Measurements from ENCODE around the gene MARS2.
A peak's percentile ranks its signal among the peaks of the same experiment; 100 is the strongest.
"Not testable (repeated sequence)": the region's sequence is repeated elsewhere in the genome, so short reads cannot be mapped to it uniquely, and the experiment has no call there.

The MARS2 gene

DNA sequence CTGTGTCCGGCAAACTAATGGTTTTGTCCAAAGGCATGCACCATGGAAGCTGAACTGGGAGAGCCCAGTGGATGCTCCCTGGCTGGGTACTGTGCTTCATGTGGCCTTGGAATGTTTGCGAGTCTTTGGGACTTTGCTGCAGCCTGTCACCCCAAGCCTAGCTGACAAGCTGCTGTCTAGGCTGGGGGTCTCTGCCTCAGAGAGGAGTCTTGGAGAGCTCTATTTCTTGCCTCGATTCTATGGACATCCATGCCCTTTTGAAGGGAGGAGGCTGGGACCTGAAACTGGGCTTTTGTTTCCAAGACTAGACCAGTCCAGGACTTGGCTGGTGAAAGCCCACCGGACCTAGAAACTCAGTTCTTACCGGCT is 1.7 kb downstream of the MARS2 start:
- peak; percentile 5 for DNase-seq (ENCODE audit: low spot score)

DNA sequence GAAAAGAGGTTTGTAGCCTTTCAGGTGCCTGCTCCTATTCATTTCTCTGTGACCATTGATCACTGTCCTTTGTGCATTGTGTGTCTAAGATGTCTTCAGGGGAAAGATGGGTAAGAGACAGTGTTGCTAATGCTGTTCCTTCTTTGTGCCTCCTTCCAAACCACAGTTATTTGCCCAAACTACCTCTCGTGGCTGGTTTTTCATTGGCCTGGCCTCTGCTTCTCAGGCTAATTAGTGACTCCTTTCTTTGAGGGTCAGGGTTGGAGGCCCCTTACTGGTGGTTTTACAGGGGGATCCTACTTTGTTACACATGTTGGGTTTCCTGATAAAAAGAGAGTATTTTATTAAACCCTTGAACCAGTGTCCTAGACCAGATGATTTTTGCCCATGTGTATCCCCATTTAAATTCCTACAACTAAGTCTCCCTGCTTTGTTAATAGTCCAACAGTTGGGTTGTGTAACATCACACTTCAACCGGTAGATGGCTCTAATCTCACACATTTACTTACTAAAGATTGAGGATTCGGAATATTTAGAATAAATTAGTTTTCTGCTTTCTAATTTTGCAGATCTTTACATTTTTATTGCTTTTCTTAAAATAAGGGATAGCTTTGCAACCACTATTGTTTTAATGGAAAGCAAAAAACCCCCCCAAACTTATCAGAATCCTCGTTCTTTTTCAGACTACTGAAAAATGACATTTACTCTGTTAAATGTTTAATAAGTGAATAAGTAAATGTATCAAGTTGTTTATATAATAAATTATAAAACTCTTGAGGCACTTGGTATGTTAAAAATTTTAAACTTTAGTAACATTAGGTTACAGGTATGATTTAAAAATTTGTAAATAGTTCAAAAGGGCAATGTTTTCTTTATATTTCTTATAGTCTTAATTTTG is 2.4 kb downstream of the MARS2 start:
- peak; percentile 41 for DNase-seq (ENCODE audit: low spot score)

DNA sequence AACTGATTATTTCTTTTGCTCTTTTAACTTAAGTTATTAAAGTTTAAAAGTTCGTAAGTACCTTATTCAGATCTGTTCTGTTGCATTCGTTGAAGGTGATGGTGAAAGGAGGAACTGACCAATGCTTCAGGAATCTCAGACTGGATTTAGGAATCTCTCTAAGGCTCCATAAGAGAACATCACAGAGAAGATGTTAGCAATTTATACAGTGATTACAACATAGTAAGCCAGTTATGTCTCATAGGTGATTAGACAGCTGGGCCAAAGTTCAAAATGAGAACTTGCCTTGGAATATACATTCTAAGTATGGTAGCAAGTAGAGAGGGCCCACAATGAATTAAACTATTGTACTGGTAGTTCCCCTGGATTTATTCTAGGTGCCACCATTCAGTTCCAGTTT is 3.2 kb downstream of the MARS2 start:
- peak; percentile 24 for DNase-seq (ENCODE audit: low spot score)

DNA sequence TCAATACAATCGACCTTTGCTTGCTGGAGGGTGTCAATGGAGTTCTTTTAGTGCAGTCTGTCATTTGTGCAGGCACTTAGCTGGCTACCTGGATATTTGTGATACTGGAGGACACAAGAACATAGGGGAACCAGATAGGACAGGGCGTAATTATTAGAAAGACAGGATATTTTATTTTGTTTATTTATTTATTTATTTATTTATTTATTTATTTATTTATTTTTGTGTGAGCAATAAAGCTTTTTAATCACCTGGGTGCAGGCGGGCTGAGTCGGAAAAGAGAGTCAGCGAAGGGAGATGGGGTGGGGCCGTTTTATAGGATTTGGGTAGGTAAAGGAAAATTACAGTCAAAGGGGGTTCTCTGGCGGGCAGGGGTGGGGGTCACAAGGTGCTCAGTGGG is 4.0 kb downstream of the MARS2 start:
- not testable (repeated sequence) for DNase-seq (ENCODE audit: low spot score)

DNA sequence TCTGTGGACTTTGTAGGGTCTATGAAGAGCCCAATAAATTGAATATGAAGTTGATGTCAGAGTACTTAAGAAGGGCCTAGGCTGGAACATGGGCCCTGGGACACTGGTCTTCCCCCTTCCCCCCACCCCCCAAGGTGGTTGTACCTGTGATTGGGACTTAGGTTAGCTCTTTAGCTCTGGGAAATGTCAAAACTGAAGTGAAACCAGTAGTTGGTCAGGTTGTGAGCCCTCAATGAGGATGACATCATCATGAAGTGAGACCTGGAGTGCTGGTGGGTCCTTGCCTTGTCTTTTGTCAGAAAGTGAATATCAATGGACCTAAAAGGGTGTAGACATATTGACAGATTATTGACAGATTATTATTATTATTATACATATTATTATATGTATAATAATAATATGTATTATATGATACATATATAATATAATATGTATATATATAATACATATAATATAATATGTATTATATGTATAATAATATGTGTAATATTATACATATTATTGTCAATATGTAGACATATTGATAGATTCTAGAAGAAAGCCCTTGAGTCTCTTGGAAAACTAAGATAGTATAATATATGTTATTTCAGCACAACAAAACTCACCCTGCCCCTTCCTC is 5.4 kb downstream of the MARS2 start:
- no peak for DNase-seq (ENCODE audit: low spot score)

DNA sequence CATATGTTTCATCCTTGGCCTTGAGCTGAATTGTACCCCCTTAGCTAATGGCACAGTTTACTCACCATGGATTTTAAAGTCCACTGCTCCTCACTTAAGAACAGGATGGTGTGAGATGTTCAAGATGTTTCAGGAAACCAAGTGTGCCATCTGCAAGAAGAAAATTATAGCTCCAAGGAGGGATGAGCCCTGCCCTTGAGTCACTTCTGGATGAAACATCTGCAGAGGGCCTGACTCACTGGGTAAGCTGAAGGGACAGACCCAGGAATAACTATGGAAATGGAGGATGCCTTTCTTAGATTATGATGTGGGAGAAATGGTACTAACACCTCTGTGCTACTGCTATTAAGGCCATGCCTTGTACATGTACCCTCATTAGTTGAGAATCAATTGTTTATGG is 6.4 kb downstream of the MARS2 start:
- DNase-seq (ENCODE audit: low spot score), result peak; percentile 35

DNA sequence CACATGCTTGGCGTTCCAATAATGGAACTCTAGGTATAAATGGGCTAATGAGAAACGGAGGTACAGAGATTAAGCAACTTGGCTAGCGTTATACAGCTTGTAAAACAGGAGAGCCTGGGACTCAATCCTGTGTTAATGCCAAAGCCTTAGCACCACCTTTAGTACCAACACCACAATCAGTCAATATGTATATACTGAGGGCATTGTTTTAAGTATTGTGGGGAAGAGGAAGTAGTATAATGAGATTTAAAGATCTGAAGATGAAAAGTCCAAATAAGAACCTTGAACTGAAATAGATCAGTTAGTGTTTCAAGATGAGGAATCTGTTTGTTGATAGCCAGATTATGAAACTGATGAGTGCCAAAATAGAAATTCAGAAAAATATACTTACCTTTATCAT is 8.1 kb downstream of the MARS2 start:
- no peak for DNase-seq (ENCODE audit: low spot score)

DNA sequence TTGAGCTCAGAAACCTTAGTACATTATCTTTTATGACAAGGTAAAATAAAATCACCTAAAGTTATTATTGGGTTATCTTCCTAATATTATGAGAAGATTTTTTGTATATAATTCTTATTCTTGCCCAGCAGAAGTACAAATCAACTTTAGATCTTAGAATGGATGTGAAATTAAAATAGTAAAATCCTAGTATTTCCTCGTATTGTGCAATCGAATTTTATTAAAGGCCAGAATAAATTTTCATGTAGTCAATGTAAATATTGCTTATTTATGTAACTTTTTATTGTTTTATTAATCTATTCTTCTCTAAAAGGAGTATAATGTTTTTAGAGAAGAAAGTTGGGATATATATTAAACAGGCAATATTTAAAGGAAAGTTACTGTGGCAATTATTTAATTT is 12.7 kb downstream of the MARS2 start:
- no peak for DNase-seq (ENCODE audit: low spot score)

DNA sequence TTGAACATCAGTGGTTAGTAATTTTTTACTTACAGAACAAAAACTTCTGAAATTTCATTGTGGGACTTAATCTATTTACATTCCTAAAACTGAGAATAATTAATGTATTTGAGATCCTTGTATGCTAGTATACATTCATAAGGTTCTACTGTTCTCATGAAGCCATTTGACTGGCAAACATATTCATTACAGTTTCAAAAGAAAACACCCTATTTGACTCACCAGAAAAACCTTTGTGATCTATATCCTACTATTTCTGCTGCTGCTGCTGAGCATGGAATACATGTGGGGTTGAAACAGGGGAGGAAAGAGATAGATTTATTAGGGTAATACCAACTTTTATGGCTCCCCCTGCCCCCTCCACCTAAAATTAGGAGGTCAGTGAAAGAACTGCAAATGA is 21.8 kb downstream of the MARS2 start:
- no peak for DNase-seq (ENCODE audit: low spot score)

DNA sequence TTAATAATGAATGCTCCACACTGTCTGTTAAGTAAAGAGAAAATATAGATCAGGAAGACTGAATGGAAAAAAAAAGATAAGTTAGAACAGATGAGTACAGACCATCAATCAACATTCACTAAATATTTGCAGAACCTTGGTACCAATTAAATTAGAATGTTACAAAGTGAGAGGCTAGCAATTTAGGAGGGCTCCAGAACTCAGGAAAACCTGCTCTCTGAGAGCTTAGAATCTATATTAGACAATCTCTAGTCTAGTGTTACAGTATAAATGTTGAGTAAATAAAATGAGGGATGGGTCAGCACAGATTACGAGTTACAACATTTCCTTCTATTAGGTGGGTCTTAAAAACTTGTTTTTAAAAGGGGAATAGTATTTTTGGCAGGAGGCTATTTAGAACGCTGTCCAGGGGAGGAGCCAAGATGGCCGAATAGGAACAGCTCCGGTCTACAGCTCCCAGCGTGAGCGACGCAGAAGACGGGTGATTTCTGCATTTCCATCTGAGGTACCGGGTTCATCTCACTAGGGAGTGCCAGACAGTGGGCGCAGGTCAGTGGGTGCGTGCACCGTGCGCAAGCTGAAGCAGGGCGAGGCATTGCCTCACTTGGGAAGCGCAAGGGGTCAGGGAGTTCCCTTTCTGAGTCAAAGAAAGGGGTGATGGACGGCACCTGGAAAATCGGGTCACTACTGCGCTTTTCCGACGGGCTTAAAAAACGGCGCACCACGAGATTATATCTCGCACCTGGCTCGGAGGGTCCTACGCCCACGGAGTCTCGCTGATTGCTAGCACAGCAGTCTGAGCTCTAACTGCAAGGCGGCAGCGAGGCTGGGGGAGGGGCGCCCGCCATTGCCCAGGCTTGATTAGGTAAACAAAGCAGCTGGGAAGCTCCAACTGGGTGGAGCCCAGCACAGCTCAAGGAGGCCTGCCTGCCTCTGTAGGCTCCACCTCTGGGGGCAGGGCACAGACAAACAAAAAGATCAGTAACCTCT is 23.7 kb downstream of the MARS2 start:
- not testable (repeated sequence) for DNase-seq (ENCODE audit: low spot score)

DNA sequence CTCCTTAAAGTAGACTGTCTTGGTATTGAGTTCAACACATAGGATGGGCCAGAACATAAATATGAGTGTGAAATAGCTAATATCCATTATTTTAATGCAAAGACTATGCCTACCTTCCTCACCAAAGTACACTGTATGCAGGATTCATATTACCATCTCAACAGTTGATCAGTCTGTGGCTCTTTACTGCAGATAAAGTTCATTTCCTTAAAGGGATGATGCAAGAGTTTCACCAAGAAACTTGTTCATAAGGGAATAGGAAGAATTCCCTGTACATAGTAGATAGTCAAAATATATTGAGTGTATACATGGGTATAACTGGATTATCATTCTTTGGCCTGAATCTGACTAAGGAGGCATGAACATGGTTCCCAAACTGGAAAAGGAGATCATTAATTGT is 35.0 kb downstream of the MARS2 start:
- DNase-seq (ENCODE audit: low spot score), result no peak

Measured in AG08396 (cell line).